Activated CD8-positive, alpha-beta memory T cell treated with anti-CD3 and anti-CD28 coated beads, Interleukin-2, amount 50 U/mL, for 1 hour (primary cell): ENCODE results near the gene PITRM1.
"Not testable (repeated sequence)": the region's sequence is repeated elsewhere in the genome, so short reads cannot be mapped to it uniquely, and the experiment has no call there.

Experiments used
- DNase-seq: peaks from one replicate; pipeline ENCODE4 v3.0.0-alpha.2; 2020; ENCODE audit errors: extremely low read depth

PITRM1 gene

GRCh38 chr10:3123571-3124411 lies 48.8 kb downstream of the PITRM1 start:
- DNase-seq = no peak

- no peak for DNase-seq
Observed at GRCh38 chr10:3122486-3123205, 49.9 kb downstream of the PITRM1 start.

GRCh38 chr10:3122034-3122433 lies 50.5 kb downstream of the PITRM1 start:
- DNase-seq = no peak

- no peak for DNase-seq
Observed at GRCh38 chr10:3119796-3120459, 52.7 kb downstream of the PITRM1 start.

GRCh38 chr10:3118641-3119091 lies 53.9 kb downstream of the PITRM1 start:
- DNase-seq = no peak

- no peak for DNase-seq
Observed at GRCh38 chr10:3117486-3117885, 55.1 kb downstream of the PITRM1 start.

- DNase-seq = no peak
Observed at GRCh38 chr10:3116508-3117100, 56.0 kb downstream of the PITRM1 start.

GRCh38 chr10:3115685-3116084 lies 56.9 kb downstream of the PITRM1 start:
- no peak for DNase-seq

- DNase-seq = no peak
Observed at GRCh38 chr10:3113343-3113720, 59.2 kb downstream of the PITRM1 start.

- DNase-seq = no peak
Observed at GRCh38 chr10:3111621-3112163, 60.9 kb downstream of the PITRM1 start.

- DNase-seq = no peak
Observed at GRCh38 chr10:3110782-3111620, 61.6 kb downstream of the PITRM1 start.

- no peak for DNase-seq
Observed at GRCh38 chr10:3109633-3110032, 62.9 kb downstream of the PITRM1 start.

GRCh38 chr10:3109196-3109595 lies 63.4 kb downstream of the PITRM1 start:
- no peak for DNase-seq

- no peak for DNase-seq
Observed at GRCh38 chr10:3108575-3109105, 63.9 kb downstream of the PITRM1 start.

GRCh38 chr10:3108033-3108432 lies 64.5 kb downstream of the PITRM1 start:
- no peak for DNase-seq

GRCh38 chr10:3107426-3107961 lies 65.1 kb downstream of the PITRM1 start:
- no peak for DNase-seq

- no peak for DNase-seq
Observed at GRCh38 chr10:3106928-3107425, 65.6 kb downstream of the PITRM1 start.

GRCh38 chr10:3106328-3106727 lies 66.3 kb downstream of the PITRM1 start:
- not testable (repeated sequence) for DNase-seq

- no peak for DNase-seq
Observed at GRCh38 chr10:3105905-3106304, 66.7 kb downstream of the PITRM1 start.

- DNase-seq = no peak
Observed at GRCh38 chr10:3105166-3105565, 67.4 kb downstream of the PITRM1 start.
